T-helper 17 cell (primary cell): Measurements from ENCODE around the gene SHANK1. TPM values are rescaled to one million over a fixed set of nuclear protein-coding genes. Genes with fewer than 3 reads are reported as not detected.

Experiments used
- ATAC-seq: fragments of 150-1000 bp; cut with Tn5 transposase; 2 replicates; pipeline ENCODE4 v1.10.0; 2021; ENCODE audit warnings: mild to moderate bottlenecking, moderate library complexity
- DNase-seq, 3 donors: peaks; one replicate each; pipeline versions ENCODE4 v3.0.0 to v3.0.0-alpha.2; 2020 to 2021
- H3K9me3 ChIP-seq: one replicate; pipeline ENCODE4 v1.7.0; 2013; ENCODE audit warnings: low read length, mild to moderate bottlenecking; ENCODE audit not compliant: control insufficient read depth, poor library complexity, severe bottlenecking
- H3K27ac Mint-ChIP-seq: one replicate; pipeline ENCODE4 v1.8.0; 2022; ENCODE audit warnings: mild to moderate bottlenecking, moderate library complexity, mixed read lengths
- H3K27me3 Mint-ChIP-seq: one replicate; pipeline ENCODE4 v1.8.0; 2022; ENCODE audit warnings: mixed read lengths
- H3K36me3 Mint-ChIP-seq: one replicate; pipeline ENCODE4 v1.8.0; 2022; ENCODE audit warnings: low read depth, mixed read lengths
- H3K4me1 Mint-ChIP-seq: one replicate; pipeline ENCODE4 v1.8.0; 2022; ENCODE audit warnings: mild to moderate bottlenecking, mixed read lengths
- H3K4me3 Mint-ChIP-seq: one replicate; pipeline ENCODE4 v1.8.0; 2022; ENCODE audit warnings: mild to moderate bottlenecking, moderate library complexity, mixed read lengths
- total RNA-seq, 4 donors: library from RNA in 2 of 4; stranded (reverse) in 2 of 4; gene quantifications; one replicate each; pipeline ENCODE4 v1.2.3 and lab custom pipeline; 2022 to 2026

Gene SHANK1
- total RNA-seq, 2 donors from 2014 or later = not detected

GRCh38 chr19:50702871-50703829 is 16.5 kb downstream of the SHANK1 start:
- ATAC-seq (no peak), DNase-seq (no peak)
- Mint-ChIP-seq H3K27ac (no peak overlapping the region), H3K36me3 (peaks cover 8% of the 10 kb centered on the region), H3K4me3 (no peak overlapping the region), H3K27me3 (peaks cover 35% of the 10 kb centered on the region), H3K4me1 (no peaks in the 10 kb centered on the region)
- no peaks in the 10 kb centered on the region for H3K9me3 ChIP-seq

GRCh38 chr19:50702158-50702870 is 17.3 kb downstream of the SHANK1 start:
- no peak overlapping the region for H3K27ac Mint-ChIP-seq
- peaks cover 41% of the 10 kb centered on the region for H3K27me3 Mint-ChIP-seq
- no peak overlapping the region for H3K4me3 Mint-ChIP-seq
- no peaks in the 10 kb centered on the region for H3K9me3 ChIP-seq
- DNase-seq (no peak), ATAC-seq (no peak)
- H3K4me1 Mint-ChIP-seq = no peaks in the 10 kb centered on the region
- peaks cover 6% of the 10 kb centered on the region for H3K36me3 Mint-ChIP-seq

- Mint-ChIP-seq H3K4me3 (no peak overlapping the region), H3K27ac (no peak overlapping the region), H3K4me1 (no peaks in the 10 kb centered on the region), H3K36me3 (peaks cover 6% of the 10 kb centered on the region), H3K27me3 (peaks cover 41% of the 10 kb centered on the region)
- DNase-seq (no peak), ATAC-seq (no peak)
- no peaks in the 10 kb centered on the region for H3K9me3 ChIP-seq
These were observed 18.1 kb downstream of the SHANK1 start for GRCh38 chr19:50701367-50701985.

GRCh38 chr19:50697414-50698124 is 22.0 kb downstream of the SHANK1 start:
- Mint-ChIP-seq H3K4me3 (no peak overlapping the region), H3K27ac (no peak overlapping the region), H3K36me3 (peaks cover 6% of the 10 kb centered on the region), H3K27me3 (peaks cover 28% of the 10 kb centered on the region), H3K4me1 (no peaks in the 10 kb centered on the region)
- no peaks in the 10 kb centered on the region for H3K9me3 ChIP-seq
- ATAC-seq (no peak), DNase-seq (no peak)

- H3K27ac Mint-ChIP-seq = no peak overlapping the region
- peaks cover 43% of the 10 kb centered on the region for H3K27me3 Mint-ChIP-seq
- no peak overlapping the region for H3K4me3 Mint-ChIP-seq
- H3K36me3 Mint-ChIP-seq = peaks cover 9% of the 10 kb centered on the region
- DNase-seq (no peak), ATAC-seq (no peak)
- no peaks in the 10 kb centered on the region for H3K9me3 ChIP-seq
- no peaks in the 10 kb centered on the region for H3K4me1 Mint-ChIP-seq
These were observed 23.5 kb downstream of the SHANK1 start for GRCh38 chr19:50696094-50696483.

GRCh38 chr19:50695251-50696093 is 24.1 kb downstream of the SHANK1 start:
- Mint-ChIP-seq H3K27me3 (peaks cover 45% of the 10 kb centered on the region), H3K4me1 (no peaks in the 10 kb centered on the region), H3K4me3 (no peak overlapping the region), H3K27ac (no peak overlapping the region), H3K36me3 (peaks cover 9% of the 10 kb centered on the region)
- DNase-seq (no peak), ATAC-seq (no peak)
- no peaks in the 10 kb centered on the region for H3K9me3 ChIP-seq

GRCh38 chr19:50694815-50695145 is 24.8 kb downstream of the SHANK1 start:
- no peak for DNase-seq
- H3K9me3 ChIP-seq = no peaks in the 10 kb centered on the region
- Mint-ChIP-seq H3K4me1 (no peaks in the 10 kb centered on the region), H3K36me3 (peaks cover 9% of the 10 kb centered on the region), H3K27ac (no peak overlapping the region), H3K27me3 (peaks cover 44% of the 10 kb centered on the region), H3K4me3 (no peak overlapping the region)
- ATAC-seq = no peak

GRCh38 chr19:50693064-50693975 is 26.3 kb downstream of the SHANK1 start:
- no peak overlapping the region for H3K27ac Mint-ChIP-seq
- DNase-seq = no peak
- H3K27me3 Mint-ChIP-seq = peaks cover 40% of the 10 kb centered on the region
- H3K36me3 Mint-ChIP-seq = peaks cover 9% of the 10 kb centered on the region
- no peak for ATAC-seq
- no peaks in the 10 kb centered on the region for H3K9me3 ChIP-seq
- no peak overlapping the region for H3K4me3 Mint-ChIP-seq
- H3K4me1 Mint-ChIP-seq = no peaks in the 10 kb centered on the region

- DNase-seq = no peak
- H3K27me3 Mint-ChIP-seq = peaks cover 42% of the 10 kb centered on the region
- peaks cover 6% of the 10 kb centered on the region for H3K36me3 Mint-ChIP-seq
- H3K9me3 ChIP-seq = no peaks in the 10 kb centered on the region
- H3K4me3 Mint-ChIP-seq = no peak overlapping the region
- H3K27ac Mint-ChIP-seq = no peak overlapping the region
- no peak for ATAC-seq
- H3K4me1 Mint-ChIP-seq = peaks cover 2% of the 10 kb centered on the region
These were observed 29.2 kb downstream of the SHANK1 start for GRCh38 chr19:50690439-50690838.

- H3K9me3 ChIP-seq = no peaks in the 10 kb centered on the region
- Mint-ChIP-seq H3K27me3 (peaks cover 54% of the 10 kb centered on the region), H3K4me3 (no peak overlapping the region), H3K36me3 (peaks cover 8% of the 10 kb centered on the region), H3K27ac (no peak overlapping the region), H3K4me1 (peaks cover 2% of the 10 kb centered on the region)
- ATAC-seq (no peak), DNase-seq (no peak)
These were observed 30.8 kb downstream of the SHANK1 start for GRCh38 chr19:50688766-50689165.

- H3K4me1 Mint-ChIP-seq = peaks cover 2% of the 10 kb centered on the region
- H3K27ac Mint-ChIP-seq = no peak overlapping the region
- peaks cover 53% of the 10 kb centered on the region for H3K27me3 Mint-ChIP-seq
- H3K4me3 Mint-ChIP-seq = no peak overlapping the region
- no peak for ATAC-seq
- H3K36me3 Mint-ChIP-seq = peaks cover 5% of the 10 kb centered on the region
- no peaks in the 10 kb centered on the region for H3K9me3 ChIP-seq
- DNase-seq = no peak
These were observed 33.1 kb downstream of the SHANK1 start for GRCh38 chr19:50686310-50687032.
